HEK293 (cell line): ENCODE results near the gene CCDC187.
A peak's percentile ranks its signal among the peaks of the same experiment; 100 is the strongest.

Source experiments
- CTCF ChIA-PET: fragments of 350-600 bp; formaldehyde crosslinking; extraction: SDS; loops from one replicate; lab custom pipeline; 2021; ENCODE audit warnings: antibody characterized with exemption; lab: Yijun Ruan, JAX
- POLR2A ChIA-PET: fragments of 300-600 bp; formaldehyde crosslinking; extraction: SDS; loops from one replicate; lab custom pipeline; 2020; ENCODE audit warnings: antibody characterized with exemption, inconsistent platforms; lab: Yijun Ruan, JAX
- H3K27ac ChIP-seq: fragments of 200-500 bp; sonication (Bioruptor generic); 2 replicates; pipeline ENCODE4 v1.5.1; 2014; ENCODE audit warnings: low read depth, low read length, control low read depth, inconsistent platforms; ENCODE audit errors: extremely low read depth
- H3K36me3 ChIP-seq, 2 experiments: fragments of 200-500 bp in 1 of 2; sonication (Bioruptor generic) in 1 of 2; 1 replicate in 1 of 2; 2 replicates in 1 of 2; pipeline ENCODE4 v1.5.1; 2014 to 2017; ENCODE audit warnings: inconsistent platforms in 2 of 2, low read length in 2 of 2; ENCODE audit not compliant: control insufficient read depth in 2 of 2, insufficient read depth in 1 of 2
- H3K4me1 ChIP-seq: fragments of 200-500 bp; sonication (Bioruptor generic); 2 replicates; pipeline ENCODE4 v1.5.1; 2014; ENCODE audit warnings: mild to moderate bottlenecking, low read length, inconsistent platforms; ENCODE audit not compliant: control insufficient read depth, insufficient read depth
- H3K4me3 ChIP-seq: 2 replicates; pipeline ENCODE4 v1.5.1; 2011; ENCODE audit warnings: low read depth, mild to moderate bottlenecking, control low read depth, low read length, moderate library complexity
- H3K9me3 ChIP-seq: fragments of 200-500 bp; sonication (Bioruptor generic); 2 replicates; pipeline ENCODE4 v1.5.1; 2014; ENCODE audit warnings: low read depth, low read length, inconsistent platforms; ENCODE audit not compliant: control insufficient read depth, insufficient read depth
- FEZF1 ChIP-seq: fragments of 450-650 bp; formaldehyde crosslinking; IDR thresholded peaks from 2 replicates; pipeline ENCODE4 v1.5.1; 2016; ENCODE audit warnings: missing biosample characterization, missing genetic modification characterization
- GLIS1 ChIP-seq: fragments of 450-650 bp; formaldehyde crosslinking; IDR thresholded peaks from 2 replicates; pipeline ENCODE4 v1.5.1; 2016; ENCODE audit warnings: missing biosample characterization, missing genetic modification characterization
- OVOL3 ChIP-seq: fragments of 450-650 bp; formaldehyde crosslinking; IDR thresholded peaks from 2 replicates; pipeline ENCODE4 v1.5.1; 2016; ENCODE audit warnings: missing biosample characterization, missing genetic modification characterization
- PATZ1 ChIP-seq: fragments of 450-650 bp; formaldehyde crosslinking; IDR thresholded peaks from 2 replicates; pipeline ENCODE4 v1.5.1; 2016; ENCODE audit warnings: missing biosample characterization, missing genetic modification characterization
- PRDM4 ChIP-seq: fragments of 450-650 bp; formaldehyde crosslinking; IDR thresholded peaks from 2 replicates; pipeline ENCODE4 v1.5.1; 2017; ENCODE audit warnings: missing biosample characterization, missing genetic modification characterization
- PRDM6 ChIP-seq: fragments of 450-650 bp; formaldehyde crosslinking; IDR thresholded peaks from 2 replicates; pipeline ENCODE4 v1.5.1; 2017; ENCODE audit warnings: missing biosample characterization, missing genetic modification characterization
- SCRT1 ChIP-seq: fragments of 450-650 bp; formaldehyde crosslinking; IDR thresholded peaks from 2 replicates; pipeline ENCODE4 v1.5.1; 2016; ENCODE audit warnings: missing biosample characterization, missing genetic modification characterization, borderline replicate concordance
- SP2 ChIP-seq: fragments of 450-650 bp; formaldehyde crosslinking; IDR thresholded peaks from 2 replicates; pipeline ENCODE4 v1.5.1; 2016; ENCODE audit warnings: missing biosample characterization, missing genetic modification characterization
- YY2 ChIP-seq: fragments of 450-650 bp; formaldehyde crosslinking; IDR thresholded peaks from 2 replicates; pipeline ENCODE4 v1.5.1; 2016; ENCODE audit warnings: missing biosample characterization, missing genetic modification characterization
- ZBTB20 ChIP-seq: fragments of 450-650 bp; formaldehyde crosslinking; IDR thresholded peaks from 2 replicates; pipeline ENCODE4 v1.5.1; 2016; ENCODE audit warnings: missing biosample characterization, missing genetic modification characterization
- ZIC2 ChIP-seq: fragments of 450-650 bp; formaldehyde crosslinking; IDR thresholded peaks from 2 replicates; pipeline ENCODE4 v1.5.1; 2016; ENCODE audit warnings: missing biosample characterization, missing genetic modification characterization
- ZNF157 ChIP-seq: fragments of 450-650 bp; formaldehyde crosslinking; IDR thresholded peaks from 2 replicates; pipeline ENCODE4 v1.5.1; 2016; ENCODE audit warnings: missing biosample characterization, missing genetic modification characterization
- ZNF18 ChIP-seq: fragments of 450-650 bp; formaldehyde crosslinking; IDR thresholded peaks from 2 replicates; pipeline ENCODE4 v1.5.1; 2016; ENCODE audit warnings: missing biosample characterization, missing genetic modification characterization
- ZNF2 ChIP-seq: fragments of 450-650 bp; formaldehyde crosslinking; IDR thresholded peaks from 2 replicates; pipeline ENCODE4 v1.5.1; 2016; ENCODE audit warnings: missing biosample characterization, missing genetic modification characterization
- ZNF274 ChIP-seq, 2 experiments: fragments of 200-500 bp in 1 of 2; fragments of 450-650 bp in 1 of 2; sonication (Bioruptor generic) in 1 of 2; formaldehyde crosslinking in 1 of 2; IDR thresholded peaks; 2 replicates each; pipeline versions ENCODE4 v1.5.1 to v1.6.1; 2014 to 2016; ENCODE audit warnings: borderline replicate concordance in 1 of 2, inconsistent platforms in 1 of 2, low read length in 1 of 2, missing biosample characterization in 1 of 2, missing genetic modification characterization in 1 of 2
- ZNF302 ChIP-seq: fragments of 450-650 bp; formaldehyde crosslinking; IDR thresholded peaks from 2 replicates; pipeline ENCODE4 v1.5.1; 2016; ENCODE audit warnings: missing biosample characterization, missing genetic modification characterization, low read depth
- ZNF354C ChIP-seq: fragments of 450-650 bp; formaldehyde crosslinking; IDR thresholded peaks from 2 replicates; pipeline ENCODE4 v1.5.1; 2016; ENCODE audit warnings: missing biosample characterization, missing genetic modification characterization, low read depth, borderline replicate concordance
- ZNF433 ChIP-seq: fragments of 450-650 bp; formaldehyde crosslinking; IDR thresholded peaks from 2 replicates; pipeline ENCODE4 v1.5.1; 2016; ENCODE audit warnings: missing biosample characterization, missing genetic modification characterization, low read depth
- ZNF48 ChIP-seq: fragments of 450-650 bp; formaldehyde crosslinking; IDR thresholded peaks from 2 replicates; pipeline ENCODE4 v1.5.1; 2016; ENCODE audit warnings: missing biosample characterization, missing genetic modification characterization
- ZNF580 ChIP-seq: fragments of 450-650 bp; formaldehyde crosslinking; IDR thresholded peaks from 2 replicates; pipeline ENCODE4 v1.5.1; 2016; ENCODE audit warnings: missing biosample characterization, missing genetic modification characterization
- ZNF585B ChIP-seq: fragments of 450-650 bp; formaldehyde crosslinking; IDR thresholded peaks from 2 replicates; pipeline ENCODE4 v1.5.1; 2016; ENCODE audit warnings: missing biosample characterization, missing genetic modification characterization
- ZNF645 ChIP-seq: fragments of 450-650 bp; formaldehyde crosslinking; IDR thresholded peaks from 2 replicates; pipeline ENCODE4; 2016; ENCODE audit warnings: missing biosample characterization, missing genetic modification characterization
- ZNF670 ChIP-seq: fragments of 450-650 bp; formaldehyde crosslinking; IDR thresholded peaks from 2 replicates; pipeline ENCODE4 v1.5.1; 2016; ENCODE audit warnings: missing biosample characterization, missing genetic modification characterization, low read depth
- ZNF843 ChIP-seq: fragments of 450-650 bp; formaldehyde crosslinking; IDR thresholded peaks from 2 replicates; pipeline ENCODE4 v1.5.1; 2016; ENCODE audit warnings: missing biosample characterization, missing genetic modification characterization
- ZXDB ChIP-seq: fragments of 450-650 bp; formaldehyde crosslinking; IDR thresholded peaks from 2 replicates; pipeline ENCODE4 v1.5.1; 2016; ENCODE audit warnings: missing biosample characterization, missing genetic modification characterization

The CCDC187 gene

GRCh38 chr9:136225748-136226679 is 77.9 kb downstream of the CCDC187 start:
- peaks cover 0 to 54% of the 10 kb centered on the region in 2 experiments; a peak in 1 of 3 replicates for H3K36me3 ChIP-seq
- no peak overlapping the region for H3K27ac ChIP-seq
- no peaks in the 10 kb centered on the region for H3K9me3 ChIP-seq
- CTCF ChIA-PET, result interaction anchor here (0.6 to 5.1 kb wide), 29 partner anchors 9 to 395 kb away, joined by 3 to 46 read pairs (median 4); no protein-coding TSS in a partner anchor
- POLR2A ChIA-PET, result no interaction called here
- H3K4me1 ChIP-seq, result no peaks in the 10 kb centered on the region
- no peak overlapping the region for H3K4me3 ChIP-seq
- TF ChIP-seq PRDM4 (no peak), ZNF2 (tag by site-specific recombination) (peak; percentile 78; the same call in 1 of the 2 replicates), ZNF302 (tag by site-specific recombination) (no peak), ZNF48 (no peak), ZNF354C (tag by site-specific recombination) (no peak), GLIS1 (tag by site-specific recombination) (peak; percentile 47), OVOL3 (tag by site-specific recombination) (no peak), ZXDB (tag by site-specific recombination) (no peak), FEZF1 (no peak), PATZ1 (tag by site-specific recombination) (peak; percentile 23; the same call in 1 of the 2 replicates), ZNF157 (tag by site-specific recombination) (no peak), ZNF843 (tag by site-specific recombination) (no peak), ZNF274 (IDR thresholded peaks at IDR 0.05; ENCODE audit: low read length) (no peak), ZNF274 (tag by site-specific recombination; IDR thresholded peaks at IDR 0.05; ENCODE audit: borderline replicate concordance) (no peak), SCRT1 (tag by site-specific recombination) (peak; percentile 98), ZNF18 (tag by site-specific recombination) (no peak), ZIC2 (tag by site-specific recombination) (peak; percentile 35), ZNF585B (tag by site-specific recombination) (no peak), PRDM6 (tag by site-specific recombination) (no peak), SP2 (no peak), ZNF580 (tag by site-specific recombination) (no peak), ZNF670 (tag by site-specific recombination) (no peak), YY2 (no peak), ZNF645 (tag by site-specific recombination) (no peak), ZNF433 (tag by site-specific recombination) (no peak), ZBTB20 (no peak)
